Fibroblast of lung (primary cell): ENCODE measurements around the gene NUP43. TPM values are rescaled to one million over a fixed set of nuclear protein-coding genes. Genes with fewer than 3 reads are reported as not detected.

Experiments
- DNase-seq, 2 donors: peaks; one replicate each; pipeline versions ENCODE4 v3.0.0 to v3.0.0-alpha.2; 2010; ENCODE audit warnings: low read depth in 2 of 2
- H2AFZ ChIP-seq: 2 replicates; pipeline ENCODE4 v1.5.1; 2012; ENCODE audit warnings: low read length, control low read depth, inconsistent platforms
- H3K27ac ChIP-seq: 2 replicates; pipeline ENCODE4 v1.5.1; 2011; ENCODE audit warnings: low read length, control low read depth; ENCODE audit not compliant: insufficient read depth
- H3K27me3 ChIP-seq: 2 replicates; pipeline ENCODE4 v1.5.1; 2011; ENCODE audit warnings: mild to moderate bottlenecking, low read length; ENCODE audit not compliant: control insufficient read depth, insufficient read depth
- H3K36me3 ChIP-seq: 2 replicates; pipeline ENCODE4 v1.5.1; 2011; ENCODE audit warnings: low read length; ENCODE audit not compliant: control insufficient read depth, insufficient read depth
- H3K4me1 ChIP-seq: 2 replicates; pipeline ENCODE4 v1.5.1; 2011; ENCODE audit warnings: low read length; ENCODE audit not compliant: control insufficient read depth, insufficient read depth; ENCODE audit errors: extremely low read depth
- H3K4me2 ChIP-seq: 2 replicates; pipeline ENCODE4 v1.5.1; 2011; ENCODE audit warnings: low read length, control low read depth; ENCODE audit not compliant: insufficient read depth; ENCODE audit errors: extremely low read depth
- H3K4me3 ChIP-seq, 4 experiments: fragments of 200-600 bp in 1 of 4; sonication (generic) in 1 of 4; replicated peaks in 1 of 4; 2 replicates each; pipeline ENCODE4 v1.5.1; 2011 to 2016; ENCODE audit warnings: low read length in 4 of 4, low read depth in 3 of 4, mild to moderate bottlenecking in 3 of 4, control low read depth in 2 of 4, inconsistent platforms in 1 of 4, mixed read lengths in 1 of 4; ENCODE audit not compliant: insufficient read depth in 1 of 4; ENCODE audit errors: control extremely low read depth in 1 of 4
- H3K79me2 ChIP-seq: 2 replicates; pipeline ENCODE4 v1.5.1; 2012; ENCODE audit warnings: mild to moderate bottlenecking, low read length, inconsistent platforms; ENCODE audit not compliant: control insufficient read depth, insufficient read depth
- H3K9ac ChIP-seq: 2 replicates; pipeline ENCODE4 v1.5.1; 2011; ENCODE audit warnings: mild to moderate bottlenecking, low read length, control low read depth; ENCODE audit not compliant: insufficient read depth
- H3K9me3 ChIP-seq: 2 replicates; pipeline ENCODE4 v1.5.1; 2012; ENCODE audit warnings: low read depth, low read length; ENCODE audit not compliant: control insufficient read depth, insufficient read depth
- H4K20me1 ChIP-seq: 2 replicates; pipeline ENCODE4 v1.5.1; 2011; ENCODE audit warnings: low read length; ENCODE audit not compliant: control insufficient read depth, insufficient read depth; ENCODE audit errors: extremely low read depth
- EZH2 ChIP-seq: IDR thresholded peaks from 2 replicates; pipeline ENCODE4 v1.5.1; 2012; ENCODE audit warnings: low read length, control low read depth, mild to moderate bottlenecking; ENCODE audit errors: missing control alignments
- polyA plus RNA-seq, 2 donors: library from polyadenylated mRNA; depleted of rRNA in 1 of 2; stranded (reverse) in 1 of 2; unstranded in 1 of 2; fragments of >200 nt; gene quantifications; 2 replicates each; pipeline ENCODE4 v1.2.1, GENCODE V29; 2011 to 2012; ENCODE audit warnings: missing spikeins in 1 of 2
- total RNA-seq: library from RNA; depleted of rRNA; stranded (reverse); fragments of >200 nt; gene quantifications from 2 replicates; pipeline ENCODE4 v1.2.1, GENCODE V29; 2014
- TF ChIP-seq, protein P1 (sequence below), 2 donors: IDR thresholded peaks in 1 of 2; conservative IDR thresholded peaks in 1 of 2; 1 replicate in 1 of 2; 2 replicates in 1 of 2; pipeline ENCODE4 v1.5.1; 2011 to 2012; ENCODE audit warnings: low read length in 2 of 2, control low read depth in 1 of 2, inconsistent platforms in 1 of 2, low read depth in 1 of 2, mild to moderate bottlenecking in 1 of 2

Gene NUP43
- total and polyA plus RNA-seq, 2 donors (not counting 1 experiment from before 2014, with no cell fraction given) = 16.0 to 26.0 TPM

DNA sequence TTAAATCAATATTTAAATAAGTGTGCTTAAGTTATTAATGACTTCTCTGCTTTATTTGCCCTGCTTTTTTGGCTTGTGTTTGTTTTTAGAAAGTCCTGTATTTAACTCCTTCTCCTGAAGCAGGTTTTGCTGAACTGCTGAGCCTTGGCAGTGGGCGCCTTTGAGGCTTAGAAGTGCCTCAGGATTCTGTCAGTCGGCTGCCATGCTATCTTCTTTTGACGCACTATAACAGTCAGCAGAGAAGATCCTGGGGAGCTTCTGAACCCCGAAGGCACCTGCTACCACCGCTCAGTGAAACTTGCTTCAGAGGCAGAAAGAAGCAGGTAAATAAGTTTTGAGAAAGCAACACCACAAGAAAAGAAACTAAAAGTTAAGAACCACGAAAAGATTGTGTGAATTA is 25.6 kb upstream of the NUP43 start:
- Histone ChIP-seq H3K4me1 (no peaks in the 10 kb centered on the region), H3K9ac (no peak overlapping the region), H3K27ac (no peak overlapping the region), H3K4me2 (no peak overlapping the region), H2AFZ (no peak overlapping the region), H3K36me3 (peaks cover 3% of the 10 kb centered on the region), H3K27me3 (no peaks in the 10 kb centered on the region), H3K79me2 (peaks cover 25% of the 10 kb centered on the region), H3K9me3 (no peaks in the 10 kb centered on the region), H4K20me1 (no peaks in the 10 kb centered on the region), H3K4me3 (no peak overlapping the region)
- no peak for DNase-seq
- TF ChIP-seq, protein P1, sequence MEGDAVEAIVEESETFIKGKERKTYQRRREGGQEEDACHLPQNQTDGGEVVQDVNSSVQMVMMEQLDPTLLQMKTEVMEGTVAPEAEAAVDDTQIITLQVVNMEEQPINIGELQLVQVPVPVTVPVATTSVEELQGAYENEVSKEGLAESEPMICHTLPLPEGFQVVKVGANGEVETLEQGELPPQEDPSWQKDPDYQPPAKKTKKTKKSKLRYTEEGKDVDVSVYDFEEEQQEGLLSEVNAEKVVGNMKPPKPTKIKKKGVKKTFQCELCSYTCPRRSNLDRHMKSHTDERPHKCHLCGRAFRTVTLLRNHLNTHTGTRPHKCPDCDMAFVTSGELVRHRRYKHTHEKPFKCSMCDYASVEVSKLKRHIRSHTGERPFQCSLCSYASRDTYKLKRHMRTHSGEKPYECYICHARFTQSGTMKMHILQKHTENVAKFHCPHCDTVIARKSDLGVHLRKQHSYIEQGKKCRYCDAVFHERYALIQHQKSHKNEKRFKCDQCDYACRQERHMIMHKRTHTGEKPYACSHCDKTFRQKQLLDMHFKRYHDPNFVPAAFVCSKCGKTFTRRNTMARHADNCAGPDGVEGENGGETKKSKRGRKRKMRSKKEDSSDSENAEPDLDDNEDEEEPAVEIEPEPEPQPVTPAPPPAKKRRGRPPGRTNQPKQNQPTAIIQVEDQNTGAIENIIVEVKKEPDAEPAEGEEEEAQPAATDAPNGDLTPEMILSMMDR (conservative IDR thresholded peaks at IDR 0.05 in 1 of 2, IDR thresholded peaks at IDR 0.05 in 1 of 2; ENCODE audit: low read depth in 1 of 2, low read length in 2 of 2) = no peak
- no peak for TF ChIP-seq EZH2

DNA sequence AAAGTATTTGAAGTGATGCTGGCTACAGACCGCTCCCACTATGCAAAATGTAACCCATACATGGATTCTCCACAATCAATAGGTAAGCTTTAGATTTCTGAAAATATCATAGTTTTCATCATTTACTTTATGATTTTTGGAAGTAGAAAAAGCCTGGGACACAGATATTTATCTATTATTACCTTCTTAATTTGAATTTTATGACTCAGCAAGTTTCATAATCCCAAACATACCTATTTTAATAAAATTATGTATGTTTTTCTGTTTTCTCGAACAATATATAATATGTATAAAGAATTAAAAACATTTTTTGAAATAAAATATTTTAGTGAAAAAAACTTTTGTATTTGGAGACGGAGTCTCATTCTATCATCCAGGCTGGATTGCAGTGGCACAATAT is 24.9 kb upstream of the NUP43 start:
- Histone ChIP-seq H3K79me2 (peaks cover 29% of the 10 kb centered on the region), H3K27me3 (no peaks in the 10 kb centered on the region), H3K4me1 (no peaks in the 10 kb centered on the region), H3K9me3 (no peaks in the 10 kb centered on the region), H2AFZ (no peak overlapping the region), H3K9ac (no peak overlapping the region), H4K20me1 (no peaks in the 10 kb centered on the region), H3K4me2 (no peak overlapping the region), H3K27ac (no peak overlapping the region), H3K4me3 (no peak overlapping the region), H3K36me3 (peaks cover 3% of the 10 kb centered on the region)
- TF ChIP-seq, protein P1 (conservative IDR thresholded peaks at IDR 0.05 in 1 of 2, IDR thresholded peaks at IDR 0.05 in 1 of 2; ENCODE audit: low read depth in 1 of 2, low read length in 2 of 2) = no peak
- no peak for TF ChIP-seq EZH2
- no peak for DNase-seq

DNA sequence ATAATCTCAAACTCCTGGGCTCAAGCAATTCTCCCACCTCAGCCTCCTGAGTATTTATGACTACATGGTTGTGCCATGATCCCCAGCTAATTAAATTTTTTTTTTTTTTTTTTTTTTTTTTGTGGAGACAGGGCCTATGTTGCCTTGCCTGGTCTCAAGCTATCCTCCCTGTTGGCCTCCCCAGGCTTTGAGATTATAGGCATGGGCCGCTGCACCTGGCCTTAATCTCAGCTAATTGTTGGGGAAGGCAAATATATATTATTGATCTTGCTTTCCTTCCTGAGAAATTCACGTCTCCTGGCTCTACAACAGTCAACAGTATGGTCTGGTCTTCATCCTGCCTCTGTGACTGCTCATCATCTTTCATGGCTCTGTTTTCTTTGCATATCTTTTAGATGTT is 23.3 kb upstream of the NUP43 start:
- Histone ChIP-seq H2AFZ (no peak overlapping the region), H3K36me3 (peaks cover 3% of the 10 kb centered on the region), H4K20me1 (no peaks in the 10 kb centered on the region), H3K9me3 (no peaks in the 10 kb centered on the region), H3K4me3 (no peak overlapping the region), H3K9ac (no peak overlapping the region), H3K27me3 (no peaks in the 10 kb centered on the region), H3K4me2 (no peak overlapping the region), H3K27ac (no peak overlapping the region), H3K79me2 (peaks cover 34% of the 10 kb centered on the region), H3K4me1 (no peaks in the 10 kb centered on the region)
- no peak for DNase-seq
- TF ChIP-seq EZH2 = no peak
- TF ChIP-seq, protein P1 (conservative IDR thresholded peaks at IDR 0.05 in 1 of 2, IDR thresholded peaks at IDR 0.05 in 1 of 2; ENCODE audit: low read depth in 1 of 2, low read length in 2 of 2) = no peak
